Ishikawa (cell line): ENCODE results near the gene APOL4.

Source experiments
- EP300 ChIP-seq: IDR thresholded peaks from 2 replicates; pipeline ENCODE4 v1.6.1; 2012; ENCODE audit warnings: borderline replicate concordance
- NFIC ChIP-seq: IDR thresholded peaks from 2 replicates; pipeline ENCODE4 v1.6.1; 2012
- TCF12 ChIP-seq: IDR thresholded peaks from 2 replicates; pipeline ENCODE4 v1.6.1; 2012; ENCODE audit warnings: low read depth
- YY1 ChIP-seq: IDR thresholded peaks from 2 replicates; pipeline ENCODE4 v1.6.1; 2012; ENCODE audit warnings: low read depth

DNA sequence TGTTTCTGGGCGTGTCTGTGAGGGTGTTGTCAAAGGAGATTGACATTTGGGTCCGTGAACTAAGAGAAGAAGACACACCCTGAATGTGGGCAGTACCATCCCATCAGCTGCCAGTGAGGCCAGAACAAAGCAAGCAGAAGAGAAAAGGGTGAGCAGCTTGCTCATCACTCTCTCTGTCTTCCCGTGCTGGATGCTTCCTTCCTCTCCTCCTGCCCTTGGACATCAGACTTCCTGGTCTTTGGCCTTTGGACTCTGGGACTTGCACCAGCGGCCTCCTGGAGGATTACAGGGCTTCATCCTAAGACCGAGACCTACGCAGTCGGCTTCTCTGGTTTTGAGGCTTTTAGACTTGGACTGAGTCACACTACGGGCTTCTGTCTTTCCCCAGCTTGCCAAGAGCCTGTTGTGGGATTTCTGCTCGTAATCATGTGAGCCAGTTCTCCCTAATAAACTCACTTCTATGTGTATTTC is 18.9 kb upstream of the APOL4 start:
- no peak for TF ChIP-seq YY1
- TF ChIP-seq EP300 = no peak
- TF ChIP-seq NFIC = no peak
- TF ChIP-seq TCF12 = no peak
